MM.1S (cell line): ENCODE results near the gene ABHD15.

Experiments used
- CTCF ChIP-seq: fragments of 300-600 bp; sonication (generic); IDR thresholded peaks from 2 replicates; pipeline ENCODE4 v1.5.1; 2016; ENCODE audit warnings: antibody characterized with exemption, low read length, mixed read lengths
- EZH2 ChIP-seq: fragments of 300-600 bp; sonication (generic); optimal IDR thresholded peaks from 2 replicates; pipeline ENCODE3; 2017; ENCODE audit warnings: low read depth, mild to moderate bottlenecking, antibody characterized with exemption, low read length, mixed read lengths
- EZH2phosphoT487 ChIP-seq: fragments of 300-600 bp; sonication (generic); IDR thresholded peaks from 2 replicates; pipeline ENCODE4 v1.6.1; 2018; ENCODE audit warnings: antibody characterized with exemption, low read length

DNA sequence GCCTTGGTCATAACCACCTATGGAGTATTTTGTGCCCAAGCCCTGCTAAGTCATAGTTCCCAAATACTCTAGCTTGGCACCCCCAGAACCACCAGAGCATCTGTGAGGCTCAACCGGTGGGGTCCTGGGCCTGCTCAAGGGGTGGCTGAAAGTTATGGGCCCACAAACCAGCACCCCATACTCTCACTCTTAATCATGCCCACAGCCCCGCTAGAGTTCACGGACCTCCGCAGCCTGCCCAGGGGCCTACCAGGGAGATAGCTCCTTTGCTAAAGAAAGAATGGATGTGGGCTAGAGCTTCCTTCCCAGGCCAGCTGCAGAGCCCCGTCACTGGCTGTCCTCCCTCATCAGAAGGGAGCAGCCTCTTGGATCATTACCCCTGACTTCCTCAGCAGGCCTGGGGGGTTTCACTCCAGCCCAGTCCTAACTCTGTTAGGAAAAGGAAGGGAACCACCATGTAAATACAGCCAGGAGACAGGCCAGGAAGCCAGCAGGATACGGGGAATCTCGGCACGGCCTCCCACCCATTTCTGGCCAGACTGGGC, 21.3 kb upstream of the ABHD15 start:
- no peak for TF ChIP-seq EZH2phosphoT487
- no peak for TF ChIP-seq CTCF
- TF ChIP-seq EZH2, result no peak
